Right renal pelvis (tissue), 4 donors: ENCODE measurements around the gene NEDD4L. TPM values are rescaled to one million over a fixed set of nuclear protein-coding genes. Genes with fewer than 3 reads are reported as not detected.

ENCODE experiments used
- DNase-seq, 4 donors: peaks; one replicate each; pipeline ENCODE4 v3.0.0-alpha.2; 2013; ENCODE audit warnings: low read depth in 4 of 4, low spot score in 3 of 4, missing footprints in 1 of 4
- polyA plus RNA-seq, 4 donors: library from polyadenylated mRNA; unstranded; fragments of 120-200 nt; gene quantifications; one replicate each; pipeline ENCODE4 v1.2.1, GENCODE V29; 2013; ENCODE audit not compliant: insufficient read length in 4 of 4

Gene NEDD4L
- polyA plus RNA-seq, 4 donors, result 108 to 168 (median 130) TPM

- DNase-seq, result no peak
Observed at GRCh38 chr18:58400331-58400870, 356.4 kb downstream of the NEDD4L start.

- DNase-seq, result no peak
Observed at GRCh38 chr18:58401191-58401590, 357.2 kb downstream of the NEDD4L start.

DNA sequence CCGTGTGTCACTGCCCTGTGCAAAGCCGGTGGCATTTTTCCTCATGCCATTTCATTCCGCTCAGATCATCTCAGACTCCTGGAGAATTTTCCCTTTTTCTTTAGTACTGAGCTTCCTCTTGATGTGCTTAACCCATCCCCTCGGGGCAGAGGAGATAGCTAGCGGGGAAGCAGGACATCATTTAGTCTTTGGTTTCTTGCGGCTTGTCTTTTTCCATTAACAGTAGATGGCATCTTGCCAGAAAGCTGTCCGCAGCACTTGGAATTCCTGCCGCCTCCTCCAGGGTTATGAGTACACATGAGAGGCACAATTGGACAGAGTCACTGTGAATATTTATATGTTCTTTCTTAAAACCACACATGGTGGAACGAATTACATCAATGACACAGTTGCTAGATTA is 358.2 kb downstream of the NEDD4L start:
- DNase-seq, result peak in 2 of 4 donors; percentile 38 to 54

- DNase-seq, result no peak
Observed at GRCh38 chr18:58402951-58403702, 359.1 kb downstream of the NEDD4L start.

- DNase-seq, result no peak
Observed at GRCh38 chr18:58403799-58404455, 359.9 kb downstream of the NEDD4L start.

DNA sequence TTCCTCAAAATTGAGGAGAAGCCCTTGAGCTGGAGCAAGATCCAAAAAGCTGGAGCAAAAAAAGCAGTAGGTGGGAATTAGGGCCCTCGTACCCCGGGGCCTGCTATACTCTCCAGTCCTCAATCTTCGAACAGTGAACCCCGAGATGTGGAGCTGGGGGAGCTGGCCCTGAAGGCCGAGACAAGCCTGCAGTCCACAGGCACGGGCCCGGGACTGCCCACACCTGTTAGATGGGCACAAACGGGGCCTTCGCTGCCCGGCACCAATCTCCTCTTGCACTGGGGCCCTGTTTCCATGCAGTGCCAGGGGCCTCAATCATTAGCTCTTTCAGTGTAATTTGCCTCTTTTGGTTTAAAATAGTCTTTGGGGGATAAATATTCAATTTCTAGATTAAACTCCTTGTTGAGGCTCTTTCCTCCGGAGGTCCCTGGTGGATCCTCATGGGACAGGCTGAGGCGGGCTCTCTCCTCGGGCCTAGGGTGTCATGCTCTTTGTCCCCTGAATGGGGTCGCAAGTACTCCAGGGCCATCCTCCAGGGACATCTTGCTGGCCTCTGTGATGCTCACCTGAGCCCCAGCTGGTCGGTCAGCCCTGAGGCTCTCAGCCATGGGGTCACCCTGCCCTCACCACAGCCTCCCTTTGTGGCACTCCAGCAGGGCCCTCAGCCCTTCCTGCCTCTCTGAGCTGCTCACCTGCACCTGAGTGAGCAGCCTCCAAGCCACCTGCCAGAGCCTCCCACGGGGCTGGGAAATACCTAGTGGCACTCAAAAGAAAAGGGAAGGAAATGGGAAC is 361.3 kb downstream of the NEDD4L start:
- no peak for DNase-seq

DNA sequence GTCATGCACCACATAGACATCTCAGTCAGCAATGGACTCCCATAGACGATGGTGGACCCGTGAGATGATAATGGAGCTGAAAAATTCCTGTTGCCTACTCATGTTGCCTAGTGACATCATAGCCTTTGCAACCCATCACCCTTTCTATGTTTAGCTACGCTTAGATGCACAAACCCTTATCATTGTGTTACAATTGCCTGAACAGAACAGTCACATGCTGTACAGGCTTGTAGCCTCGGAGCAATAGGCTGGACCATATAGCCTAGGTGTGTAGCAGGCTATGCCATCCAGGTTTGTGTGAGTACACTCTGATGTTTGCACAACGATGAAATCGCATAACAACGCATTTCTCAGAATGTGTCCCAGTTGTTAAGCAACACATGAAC is 363.2 kb downstream of the NEDD4L start:
- DNase-seq, result no peak

- DNase-seq, result no peak
Observed at GRCh38 chr18:58407649-58408407, 363.8 kb downstream of the NEDD4L start.

DNA sequence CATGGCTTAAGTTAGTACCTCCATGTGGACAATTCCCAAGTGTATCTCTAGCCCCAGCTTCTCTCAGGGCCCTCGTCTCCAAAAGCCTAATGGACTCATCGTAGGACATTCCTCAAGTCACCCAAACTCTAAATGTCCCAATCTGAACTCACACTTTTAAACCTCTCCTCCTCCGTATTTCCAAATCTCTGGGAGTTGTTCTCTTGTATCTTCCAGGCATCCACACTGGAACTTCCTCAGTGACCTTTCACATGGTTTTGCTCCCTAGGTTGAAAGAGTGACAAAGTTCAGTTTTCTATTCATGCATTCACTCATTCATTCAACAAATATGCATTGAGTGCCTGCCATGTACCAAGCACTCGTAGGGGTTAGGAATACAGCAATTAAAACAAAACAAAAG is 364.6 kb downstream of the NEDD4L start:
- DNase-seq, result no peak

- no peak for DNase-seq
Observed at GRCh38 chr18:58409802-58410445, 365.9 kb downstream of the NEDD4L start.

GRCh38 chr18:58411323-58411722 is 367.3 kb downstream of the NEDD4L start:
- no peak for DNase-seq

GRCh38 chr18:58412844-58413666 is 369.0 kb downstream of the NEDD4L start:
- no peak for DNase-seq

DNA sequence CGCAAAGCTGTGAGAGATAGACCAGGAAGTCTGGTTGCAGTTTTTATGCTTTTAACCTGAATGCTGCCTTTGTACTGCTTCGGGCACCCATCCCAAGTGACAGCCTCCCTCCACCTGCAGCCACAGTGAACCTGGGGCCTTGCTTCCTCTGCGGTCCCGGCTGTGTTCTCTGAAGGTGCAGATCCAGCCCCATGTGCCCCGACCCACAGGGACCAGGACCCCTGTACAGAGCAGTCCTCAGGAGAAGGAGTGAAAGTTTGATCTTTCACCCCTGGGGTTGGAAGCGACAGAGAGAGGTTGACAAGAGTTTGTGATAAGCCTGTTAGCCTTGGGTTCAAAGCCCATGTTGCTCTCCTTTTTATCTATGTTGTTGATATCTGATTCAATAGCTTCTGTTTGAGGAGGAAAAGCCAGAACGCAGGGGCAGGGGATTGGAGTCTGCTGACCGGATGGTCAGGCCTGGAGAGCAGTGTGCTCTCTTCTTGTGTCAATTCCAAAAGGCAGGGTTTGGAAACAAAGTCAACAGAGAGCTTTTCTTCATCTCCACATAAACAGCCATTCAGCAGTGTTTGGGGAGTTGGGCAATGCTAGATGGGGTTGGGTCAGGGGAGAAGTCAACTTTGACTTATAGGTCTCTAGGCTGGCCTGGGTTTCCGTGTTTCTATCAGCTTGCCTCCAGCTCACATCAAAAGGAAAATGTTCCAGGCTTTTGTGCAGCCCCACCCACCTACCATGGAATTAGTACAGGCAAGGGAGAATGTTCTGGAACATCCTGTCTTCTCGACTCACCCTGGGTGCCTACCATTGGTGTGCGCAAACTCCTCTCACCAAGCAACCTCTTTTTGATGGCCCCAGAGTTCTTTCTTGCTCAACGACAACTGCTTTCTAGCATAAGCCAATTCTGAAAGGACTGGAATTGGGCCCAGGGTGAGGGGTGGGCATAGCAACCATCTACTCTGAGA is 369.9 kb downstream of the NEDD4L start:
- no peak for DNase-seq

- no peak for DNase-seq
Observed at GRCh38 chr18:58416014-58416703, 372.1 kb downstream of the NEDD4L start.

DNA sequence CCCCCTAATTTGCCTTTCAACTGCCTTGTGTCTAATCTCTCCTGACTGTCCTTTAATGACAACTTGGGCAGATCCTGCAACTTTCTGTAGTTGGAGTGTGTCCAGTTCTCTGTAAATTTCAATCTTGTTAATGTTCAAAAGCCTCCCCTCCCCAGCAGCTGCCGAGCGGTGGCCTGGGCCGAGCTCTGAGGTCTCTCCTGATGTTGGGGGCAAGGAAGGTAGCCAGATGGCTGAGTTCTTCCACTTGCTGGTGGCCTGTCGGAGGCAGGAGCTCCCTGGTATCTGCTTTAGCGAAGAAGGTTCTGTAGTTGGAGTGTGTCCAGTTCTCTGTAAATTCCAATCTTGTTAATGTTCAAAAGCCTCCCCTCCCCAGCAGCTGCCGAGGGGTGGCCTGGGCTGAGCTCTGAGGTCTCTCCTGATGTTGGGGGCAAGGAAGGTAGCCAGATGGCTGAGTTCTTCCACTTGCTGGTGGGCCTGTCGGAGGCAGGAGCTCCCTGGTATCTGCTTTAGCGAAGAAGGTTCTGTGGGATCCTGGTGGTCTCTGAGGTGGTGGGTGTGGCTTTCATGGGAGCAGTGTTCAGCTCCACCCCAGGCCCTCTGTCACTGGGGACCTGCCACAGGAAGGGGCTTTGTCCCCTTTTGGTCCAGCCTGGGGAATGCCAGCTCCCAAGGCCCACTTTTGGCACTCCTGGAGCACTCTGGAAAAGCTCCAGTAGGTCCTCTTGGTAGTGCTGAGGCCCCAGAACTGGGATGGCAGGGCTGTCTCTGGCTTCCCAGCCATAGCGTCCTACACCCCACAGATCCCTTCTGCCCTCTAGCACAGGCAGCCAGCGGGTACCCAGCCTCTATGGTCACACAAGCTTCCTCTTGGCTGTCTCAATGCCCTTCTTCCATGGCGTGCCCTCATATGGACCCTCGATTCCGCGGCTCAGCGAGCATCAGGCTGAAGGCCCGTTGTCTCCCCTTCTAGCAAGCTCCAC is 373.0 kb downstream of the NEDD4L start:
- DNase-seq, result no peak

DNA sequence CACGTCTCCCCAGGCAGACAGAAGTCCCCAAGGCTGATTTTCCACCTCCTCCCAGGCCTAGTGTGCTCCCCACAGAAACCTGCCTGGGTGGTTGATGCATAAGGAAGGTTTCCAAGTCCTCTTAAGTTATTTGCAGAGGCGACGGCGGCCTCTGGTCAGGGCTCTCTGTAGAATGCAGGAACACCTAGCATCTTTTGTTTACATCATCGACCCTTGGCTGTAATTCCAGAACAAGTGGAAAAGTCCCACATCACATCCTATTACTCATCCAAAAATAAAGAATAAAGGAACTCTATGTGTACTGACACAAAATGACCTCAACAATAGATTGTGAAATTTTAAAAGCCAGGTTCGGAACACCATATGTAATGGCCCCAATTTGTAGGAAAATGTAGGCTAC is 373.7 kb downstream of the NEDD4L start:
- DNase-seq, result no peak
